Astrocyte of the cerebellum (primary cell): ENCODE data around the gene PPARD.

Experiments used
- DNase-seq: peaks from one replicate; pipeline ENCODE4 v3.0.0-alpha.2; 2011; ENCODE audit warnings: low read depth
- H3K4me3 ChIP-seq: 2 replicates; pipeline ENCODE4 v1.5.1; 2011; ENCODE audit warnings: mild to moderate bottlenecking, low read depth, low read length, moderate library complexity
- in situ Hi-C: cut with HindIII; loops from 2 replicates; pipeline ENCODE4 v1.10.0; 2017; ENCODE audit warnings: low sequenced_read_pairs
- TF ChIP-seq, protein P1 (sequence below): IDR thresholded peaks from 2 replicates; pipeline ENCODE4 v1.5.1; 2012; ENCODE audit warnings: low read length, low read depth, moderate library complexity, mild to moderate bottlenecking; ENCODE audit errors: missing control alignments

The PPARD gene

DNA sequence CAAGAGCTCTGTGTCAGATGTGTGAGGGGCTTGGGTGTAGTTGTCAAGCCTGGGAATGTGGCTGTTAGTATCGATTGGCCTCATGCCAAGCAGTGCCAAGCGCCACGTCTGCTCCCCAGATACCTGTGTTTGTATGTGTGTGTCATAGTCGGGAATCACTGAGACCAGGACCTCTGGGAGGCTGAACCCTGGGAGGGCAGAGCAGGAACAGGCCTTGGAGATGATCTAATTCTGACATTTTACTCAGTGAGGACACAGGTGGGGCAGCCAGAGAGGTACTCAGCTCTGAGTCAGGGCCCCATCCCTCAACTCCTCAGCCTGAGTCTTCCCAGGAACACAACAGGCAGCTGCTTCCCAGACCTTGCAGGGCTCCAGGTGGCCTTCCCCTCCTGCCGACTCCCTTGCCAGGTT lies 58.5 kb downstream of the PPARD start:
- TF ChIP-seq, protein P1, sequence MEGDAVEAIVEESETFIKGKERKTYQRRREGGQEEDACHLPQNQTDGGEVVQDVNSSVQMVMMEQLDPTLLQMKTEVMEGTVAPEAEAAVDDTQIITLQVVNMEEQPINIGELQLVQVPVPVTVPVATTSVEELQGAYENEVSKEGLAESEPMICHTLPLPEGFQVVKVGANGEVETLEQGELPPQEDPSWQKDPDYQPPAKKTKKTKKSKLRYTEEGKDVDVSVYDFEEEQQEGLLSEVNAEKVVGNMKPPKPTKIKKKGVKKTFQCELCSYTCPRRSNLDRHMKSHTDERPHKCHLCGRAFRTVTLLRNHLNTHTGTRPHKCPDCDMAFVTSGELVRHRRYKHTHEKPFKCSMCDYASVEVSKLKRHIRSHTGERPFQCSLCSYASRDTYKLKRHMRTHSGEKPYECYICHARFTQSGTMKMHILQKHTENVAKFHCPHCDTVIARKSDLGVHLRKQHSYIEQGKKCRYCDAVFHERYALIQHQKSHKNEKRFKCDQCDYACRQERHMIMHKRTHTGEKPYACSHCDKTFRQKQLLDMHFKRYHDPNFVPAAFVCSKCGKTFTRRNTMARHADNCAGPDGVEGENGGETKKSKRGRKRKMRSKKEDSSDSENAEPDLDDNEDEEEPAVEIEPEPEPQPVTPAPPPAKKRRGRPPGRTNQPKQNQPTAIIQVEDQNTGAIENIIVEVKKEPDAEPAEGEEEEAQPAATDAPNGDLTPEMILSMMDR: no peak
- no peak overlapping the region for H3K4me3 ChIP-seq
- in situ Hi-C loops: no loop called here
- no peak for DNase-seq

DNA sequence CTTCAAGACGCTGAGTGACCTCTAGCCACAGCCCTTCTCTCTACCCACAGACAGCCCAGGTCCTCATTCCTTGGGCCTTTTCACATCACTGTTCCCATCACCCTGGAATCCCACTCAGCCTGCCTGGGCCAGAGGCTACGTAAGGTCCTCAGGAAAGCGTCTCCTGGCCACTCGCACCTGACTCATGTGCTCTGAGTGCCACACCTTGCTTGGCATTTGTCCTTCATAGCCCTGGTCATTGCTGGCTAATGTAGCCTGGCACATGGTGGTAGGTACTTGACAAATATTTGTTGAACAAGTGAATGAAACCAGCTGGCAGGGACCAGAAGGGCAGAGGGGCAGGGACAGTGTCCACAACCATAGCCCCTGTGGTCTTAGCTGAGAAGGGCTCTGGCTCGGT lies 59.2 kb downstream of the PPARD start:
- TF ChIP-seq, protein P1: no peak
- no peak overlapping the region for H3K4me3 ChIP-seq
- no peak for DNase-seq
- in situ Hi-C loops: no loop called here

DNA sequence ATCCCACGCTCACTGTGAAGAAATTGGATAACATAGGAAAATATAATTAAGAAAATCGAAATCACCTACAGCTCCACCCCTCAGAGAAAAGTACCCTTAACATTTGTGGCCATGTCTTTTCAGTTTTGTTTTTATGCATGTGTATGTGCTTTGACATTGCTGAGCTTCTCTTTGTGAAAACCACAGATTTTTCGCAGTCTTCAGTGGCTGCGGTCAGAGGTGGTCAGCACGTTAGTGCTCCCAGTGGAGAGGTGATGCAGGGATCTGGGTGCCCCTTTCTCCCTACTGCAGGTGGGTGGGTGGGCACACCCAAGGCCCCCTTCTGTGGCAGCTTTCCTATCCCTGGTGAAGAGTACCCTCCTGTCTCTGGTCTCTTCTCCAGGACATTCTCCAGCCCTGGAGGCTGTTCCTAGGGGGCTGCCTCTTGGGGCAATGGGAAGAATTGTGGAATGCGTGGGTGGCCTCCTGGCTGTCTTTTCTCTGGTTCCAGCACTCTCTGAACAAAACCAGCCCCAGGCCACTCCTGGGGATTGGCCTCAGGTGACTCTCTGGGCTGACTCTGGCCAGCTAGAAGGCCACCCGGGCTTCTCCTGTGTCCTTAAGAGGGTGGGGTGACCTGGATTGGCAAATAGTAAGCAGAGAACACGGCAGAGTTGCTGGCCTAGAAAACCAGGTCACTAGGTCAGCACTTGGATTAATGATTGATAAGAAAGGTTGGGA lies 59.9 kb downstream of the PPARD start:
- DNase-seq: no peak
- H3K4me3 ChIP-seq: no peak overlapping the region
- in situ Hi-C loops: no loop called here
- TF ChIP-seq, protein P1: no peak

DNA sequence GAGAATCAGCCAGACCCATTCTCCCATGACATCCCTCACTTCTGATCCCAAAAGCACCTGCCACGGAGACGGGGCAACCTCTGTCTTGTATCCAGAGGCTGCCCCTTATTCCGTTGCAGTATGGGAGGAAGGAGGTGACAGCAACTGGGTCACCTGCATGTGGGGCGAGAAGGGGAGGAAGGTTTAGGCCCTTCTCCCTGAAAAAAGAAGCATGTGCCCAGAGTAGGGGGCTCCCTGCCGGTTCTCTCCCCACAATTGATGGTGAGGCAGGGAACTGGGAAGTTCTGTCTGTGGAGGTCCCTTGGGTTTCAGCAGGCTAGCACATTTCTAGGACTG lies 60.5 kb downstream of the PPARD start:
- TF ChIP-seq, protein P1: no peak
- no peak for DNase-seq
- no peak overlapping the region for H3K4me3 ChIP-seq

DNA sequence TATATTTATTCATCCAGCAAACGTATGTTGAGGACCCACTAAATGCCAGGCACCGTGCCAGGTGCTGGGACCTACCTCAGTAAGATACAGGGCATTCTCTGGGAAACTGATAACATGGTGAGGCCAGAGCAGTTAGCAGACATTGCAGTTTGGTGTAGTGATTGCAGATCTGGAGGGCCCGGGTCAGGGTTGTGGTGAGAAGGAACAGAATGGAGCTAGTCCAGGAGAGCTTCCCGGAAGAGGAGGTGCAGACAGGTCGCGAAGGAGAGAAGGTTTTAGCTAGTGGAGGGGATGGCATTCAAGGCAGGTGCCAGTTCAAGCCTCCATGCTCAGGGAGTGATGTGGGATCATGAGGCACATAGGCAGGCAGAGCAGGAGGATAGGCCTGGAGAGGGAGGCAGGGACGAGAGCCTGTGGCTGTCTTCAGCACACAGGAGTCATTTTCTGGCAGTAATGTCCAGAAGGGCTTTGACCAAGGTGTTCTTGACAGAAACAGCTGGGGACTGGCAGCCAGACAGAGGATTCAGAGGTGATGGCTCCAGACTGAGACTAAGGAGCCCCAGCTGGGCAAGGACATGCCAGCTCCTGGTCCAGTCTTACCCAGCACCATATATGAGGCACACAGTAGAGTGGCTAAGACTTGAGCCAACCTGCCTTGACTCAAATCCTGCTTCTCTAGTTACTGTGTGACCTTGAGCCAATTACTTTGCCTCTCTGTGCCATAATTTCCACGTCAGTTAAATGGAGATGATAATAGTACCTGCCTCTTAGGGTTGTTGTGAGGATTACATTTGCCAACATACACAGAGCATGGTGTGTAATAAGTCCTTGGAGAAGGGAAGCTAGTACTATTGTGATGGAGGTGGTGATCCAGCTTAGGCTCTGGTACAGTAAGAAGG lies 61.4 kb downstream of the PPARD start:
- no peak overlapping the region for H3K4me3 ChIP-seq
- in situ Hi-C loops: no loop called here
- TF ChIP-seq, protein P1: no peak
- DNase-seq: no peak

More for the DNA sequence above, 60.5 kb downstream of the PPARD start:
- in situ Hi-C loops: no loop called here

DNA sequence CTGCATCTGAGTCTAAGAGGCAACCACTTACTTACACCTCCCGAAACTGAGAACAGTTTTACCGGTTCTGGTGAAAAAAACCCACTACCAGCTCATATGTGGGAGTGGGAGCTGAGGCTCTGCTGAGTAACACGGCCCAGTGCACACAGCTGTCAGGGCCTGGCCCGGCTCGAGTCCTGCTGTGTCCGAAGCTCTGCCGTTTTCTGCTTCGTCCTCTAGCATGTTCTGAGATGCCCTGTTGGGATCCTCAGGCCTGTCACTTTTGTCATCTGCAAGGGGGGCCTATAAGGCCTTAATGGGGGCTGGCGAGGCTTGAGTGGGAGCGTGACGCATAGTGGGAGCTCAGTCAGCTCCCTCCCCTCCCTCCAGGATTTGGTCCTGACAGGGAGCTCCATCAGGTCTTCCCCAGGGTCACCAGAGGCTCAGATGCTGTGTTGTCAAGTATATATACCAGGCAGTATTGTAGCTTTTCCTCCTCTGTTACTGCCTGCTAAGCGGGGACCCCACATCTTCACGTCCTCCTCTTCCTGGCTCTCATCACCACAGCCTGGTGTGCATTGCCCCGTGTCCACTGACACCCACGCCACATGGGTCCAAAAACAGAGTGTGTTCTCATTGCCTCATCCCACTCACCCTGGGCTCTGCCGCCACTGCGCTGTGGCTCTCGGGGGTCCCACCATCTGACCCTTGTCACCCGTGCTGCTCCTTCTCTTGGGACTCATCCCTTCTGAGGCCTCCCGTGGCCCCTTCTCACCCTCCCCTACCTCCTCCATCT lies 64.5 kb downstream of the PPARD start:
- no peak for DNase-seq
- H3K4me3 ChIP-seq: no peak overlapping the region
- TF ChIP-seq, protein P1: no peak
- in situ Hi-C loops: no loop called here
